Measurements from ENCODE around the gene HNRNPU. TPM values are rescaled to one million over a fixed set of nuclear protein-coding genes. Genes with fewer than 3 reads are reported as not detected.

HNRNPU gene
- total RNA-seq, 1 donor from 2014 or later: 856 TPM

DNA sequence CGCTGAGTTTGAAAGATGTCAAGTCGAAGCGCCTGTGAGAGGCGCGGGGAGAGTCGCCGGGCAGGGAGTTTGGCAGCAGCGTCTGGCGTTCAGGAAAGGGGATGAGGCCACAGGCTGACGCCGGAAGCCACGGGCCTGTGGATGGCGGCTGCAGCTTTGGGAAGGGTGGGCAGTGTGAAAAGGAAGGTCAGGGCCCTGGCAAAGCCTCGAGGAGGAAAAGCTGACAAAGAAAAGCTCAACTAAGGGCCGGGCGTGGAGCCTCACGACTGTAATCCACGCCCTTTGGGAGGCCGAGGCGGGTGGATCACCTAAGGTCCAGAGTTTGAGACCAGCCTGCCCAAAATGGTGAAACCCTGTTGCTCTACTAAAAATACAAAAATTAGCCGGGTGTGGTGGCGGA, 54.1 kb downstream of the HNRNPU start:
- H3K27ac Mint-ChIP-seq: no peak overlapping the region
- no peaks in the 10 kb centered on the region for H3K9me3 ChIP-seq (ENCODE audit: low read depth)
- H3F3A ChIP-seq (ENCODE audit: low read depth): no peaks in the 10 kb centered on the region
- no peak overlapping the region for H3K4me2 ChIP-seq
- H3K27me3 Mint-ChIP-seq (ENCODE audit: insufficient read depth, low read depth): peaks cover 8% of the 10 kb centered on the region
- no peak overlapping the region for H2AFZ ChIP-seq (replicated peaks)
- TF ChIP-seq EZH2 (IDR thresholded peaks at IDR 0.05) (no peak), EZH2phosphoT487 (IDR thresholded peaks at IDR 0.05) (no peak)
- TF ChIP-seq, protein P1, sequence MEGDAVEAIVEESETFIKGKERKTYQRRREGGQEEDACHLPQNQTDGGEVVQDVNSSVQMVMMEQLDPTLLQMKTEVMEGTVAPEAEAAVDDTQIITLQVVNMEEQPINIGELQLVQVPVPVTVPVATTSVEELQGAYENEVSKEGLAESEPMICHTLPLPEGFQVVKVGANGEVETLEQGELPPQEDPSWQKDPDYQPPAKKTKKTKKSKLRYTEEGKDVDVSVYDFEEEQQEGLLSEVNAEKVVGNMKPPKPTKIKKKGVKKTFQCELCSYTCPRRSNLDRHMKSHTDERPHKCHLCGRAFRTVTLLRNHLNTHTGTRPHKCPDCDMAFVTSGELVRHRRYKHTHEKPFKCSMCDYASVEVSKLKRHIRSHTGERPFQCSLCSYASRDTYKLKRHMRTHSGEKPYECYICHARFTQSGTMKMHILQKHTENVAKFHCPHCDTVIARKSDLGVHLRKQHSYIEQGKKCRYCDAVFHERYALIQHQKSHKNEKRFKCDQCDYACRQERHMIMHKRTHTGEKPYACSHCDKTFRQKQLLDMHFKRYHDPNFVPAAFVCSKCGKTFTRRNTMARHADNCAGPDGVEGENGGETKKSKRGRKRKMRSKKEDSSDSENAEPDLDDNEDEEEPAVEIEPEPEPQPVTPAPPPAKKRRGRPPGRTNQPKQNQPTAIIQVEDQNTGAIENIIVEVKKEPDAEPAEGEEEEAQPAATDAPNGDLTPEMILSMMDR (IDR thresholded peaks at IDR 0.05): no peak
- no peak for DNase-seq (ENCODE audit: low spot score)
- no peaks in the 10 kb centered on the region for H4K20me1 ChIP-seq (ENCODE audit: low read depth)
- H3K4me3 ChIP-seq: no peak overlapping the region
- H3K9me3 Mint-ChIP-seq: no peaks in the 10 kb centered on the region
- no peaks in the 10 kb centered on the region for H3K36me3 ChIP-seq
- H3K79me2 ChIP-seq (ENCODE audit: low read depth): no peaks in the 10 kb centered on the region
- H3K4me3 Mint-ChIP-seq: no peak overlapping the region
- peaks cover 2% of the 10 kb centered on the region for H3K4me1 Mint-ChIP-seq
- H3K9ac ChIP-seq: no peak overlapping the region
- no peak overlapping the region for H3K27ac ChIP-seq
- no peaks in the 10 kb centered on the region for H3K4me1 ChIP-seq
- no peaks in the 10 kb centered on the region for H3K27me3 ChIP-seq
- no peaks in the 10 kb centered on the region for H3K36me3 Mint-ChIP-seq

DNA sequence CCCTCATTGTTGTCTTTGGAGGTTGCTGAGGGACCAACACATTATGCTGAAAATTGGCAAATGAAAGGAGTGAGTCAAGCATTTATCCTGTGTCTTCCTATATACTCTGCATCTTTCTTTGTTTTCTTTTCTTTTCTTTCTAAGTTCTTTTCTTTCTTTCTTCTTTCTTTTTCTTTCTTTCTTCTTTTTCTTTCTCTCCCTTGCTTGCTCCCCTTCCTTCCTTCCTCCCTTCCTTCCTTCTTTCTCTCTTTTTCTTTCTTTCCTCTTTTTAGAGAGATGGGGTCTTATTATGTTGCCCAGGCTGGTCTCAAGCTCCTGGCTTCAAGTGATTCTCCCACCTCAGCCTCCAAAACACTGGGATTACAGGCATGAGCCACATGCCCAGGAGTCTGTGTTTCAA, 57.2 kb downstream of the HNRNPU start:
- Histone ChIP-seq H3K27ac (no peak overlapping the region), H3K36me3 (no peaks in the 10 kb centered on the region), H3K4me3 (no peak overlapping the region), H3K4me2 (no peak overlapping the region), H3F3A (ENCODE audit: low read depth) (no peaks in the 10 kb centered on the region), H2AFZ (replicated peaks) (no peak overlapping the region), H4K20me1 (ENCODE audit: low read depth) (no peaks in the 10 kb centered on the region), H3K27me3 (no peaks in the 10 kb centered on the region), H3K9me3 (ENCODE audit: low read depth) (no peaks in the 10 kb centered on the region), H3K9ac (no peak overlapping the region), H3K4me1 (no peaks in the 10 kb centered on the region), H3K79me2 (ENCODE audit: low read depth) (no peaks in the 10 kb centered on the region)
- Mint-ChIP-seq H3K27me3 (ENCODE audit: insufficient read depth, low read depth) (peaks cover 9% of the 10 kb centered on the region), H3K4me3 (no peak overlapping the region), H3K36me3 (no peaks in the 10 kb centered on the region), H3K27ac (no peak overlapping the region), H3K4me1 (peaks cover 2% of the 10 kb centered on the region), H3K9me3 (no peaks in the 10 kb centered on the region)
- TF ChIP-seq, protein P1 (IDR thresholded peaks at IDR 0.05): no peak
- TF ChIP-seq EZH2 (IDR thresholded peaks at IDR 0.05): no peak
- TF ChIP-seq EZH2phosphoT487 (IDR thresholded peaks at IDR 0.05): no peak
- DNase-seq (ENCODE audit: low spot score): no peak

DNA sequence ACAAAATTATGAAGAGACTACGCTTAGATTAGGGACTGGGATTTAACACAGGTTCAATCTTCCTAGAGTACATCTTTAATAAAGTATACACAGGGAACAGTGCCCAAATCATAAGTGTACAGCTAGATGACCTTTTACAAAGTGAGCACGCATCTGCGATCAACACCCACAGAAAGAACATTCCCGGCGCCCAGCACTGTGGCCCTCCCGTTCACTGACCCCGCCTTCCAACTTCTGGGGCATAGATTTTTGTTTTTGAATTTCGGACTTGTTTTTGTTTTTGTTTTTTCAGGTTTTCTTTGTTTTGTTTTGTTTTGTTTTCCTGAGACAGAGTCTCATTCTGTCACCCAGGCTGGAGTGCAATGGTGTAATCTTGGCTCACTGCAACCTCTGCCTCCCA, 59.5 kb downstream of the HNRNPU start:
- H2AFZ ChIP-seq (replicated peaks): no peak overlapping the region
- H3K27ac ChIP-seq: no peak overlapping the region
- TF ChIP-seq EZH2 (IDR thresholded peaks at IDR 0.05): no peak
- TF ChIP-seq EZH2phosphoT487 (IDR thresholded peaks at IDR 0.05): no peak
- TF ChIP-seq, protein P1 (IDR thresholded peaks at IDR 0.05): no peak

More for the DNA sequence above, 59.5 kb downstream of the HNRNPU start:
- Mint-ChIP-seq H3K27me3 (ENCODE audit: insufficient read depth, low read depth) (peaks cover 9% of the 10 kb centered on the region), H3K36me3 (no peaks in the 10 kb centered on the region), H3K4me1 (peaks cover 2% of the 10 kb centered on the region), H3K9me3 (no peaks in the 10 kb centered on the region), H3K4me3 (no peak overlapping the region), H3K27ac (no peak overlapping the region)
- H4K20me1 ChIP-seq (ENCODE audit: low read depth): no peaks in the 10 kb centered on the region
- H3K9me3 ChIP-seq (ENCODE audit: low read depth): no peaks in the 10 kb centered on the region
- no peaks in the 10 kb centered on the region for H3K79me2 ChIP-seq (ENCODE audit: low read depth)
- H3K9ac ChIP-seq: no peak overlapping the region
- no peaks in the 10 kb centered on the region for H3F3A ChIP-seq (ENCODE audit: low read depth)
- no peak for DNase-seq (ENCODE audit: low spot score)
- H3K4me2 ChIP-seq: no peak overlapping the region
- no peaks in the 10 kb centered on the region for H3K27me3 ChIP-seq
- H3K4me3 ChIP-seq: no peak overlapping the region
- H3K4me1 ChIP-seq: no peaks in the 10 kb centered on the region
- H3K36me3 ChIP-seq: no peaks in the 10 kb centered on the region
